DOHH2 (cell line): ENCODE results near the gene PCCA.
"Not testable (repeated sequence)": the region's sequence is repeated elsewhere in the genome, so short reads cannot be mapped to it uniquely, and the experiment has no call there.

ENCODE experiments used
- H3F3A ChIP-seq: fragments of 200-600 bp; sonication (generic), shearing (Covaris generic); 2 replicates; pipeline ENCODE4 v1.6.0; 2016; ENCODE audit warnings: antibody characterized with exemption, mild to moderate bottlenecking; ENCODE audit not compliant: control insufficient read depth, insufficient read depth
- H3K27ac ChIP-seq: fragments of 200-600 bp; sonication (generic); 2 replicates; pipeline ENCODE4 v1.5.1; 2014; ENCODE audit warnings: low read depth, mild to moderate bottlenecking, low read length, moderate library complexity
- H3K27me3 ChIP-seq: fragments of 200-600 bp; sonication (generic); 2 replicates; pipeline ENCODE4 v1.6.1; 2014; ENCODE audit warnings: mild to moderate bottlenecking, low read length, mixed read lengths; ENCODE audit not compliant: control insufficient read depth
- H3K36me3 ChIP-seq: fragments of 200-600 bp; sonication (generic); 2 replicates; pipeline ENCODE4 v1.6.1; 2014; ENCODE audit warnings: mild to moderate bottlenecking, low read length, moderate library complexity, mixed read lengths; ENCODE audit not compliant: control insufficient read depth
- H3K4me1 ChIP-seq: fragments of 200-600 bp; sonication (generic); 2 replicates; pipeline ENCODE4 v1.6.1; 2014; ENCODE audit warnings: mild to moderate bottlenecking, low read length, mixed read lengths; ENCODE audit not compliant: control insufficient read depth
- H3K4me2 ChIP-seq: fragments of 200-600 bp; sonication (generic); 2 replicates; pipeline ENCODE4 v1.6.0; 2014; ENCODE audit warnings: mild to moderate bottlenecking, low read length, moderate library complexity
- H3K4me3 ChIP-seq: fragments of 200-600 bp; sonication (generic); 2 replicates; pipeline ENCODE4 v1.5.1; 2014; ENCODE audit warnings: mild to moderate bottlenecking, low read length, mixed read lengths
- H3K79me2 ChIP-seq: fragments of 200-600 bp; sonication (generic); 2 replicates; pipeline ENCODE4 v1.6.1; 2014; ENCODE audit warnings: mild to moderate bottlenecking, low read length, mixed read lengths; ENCODE audit not compliant: control insufficient read depth
- H3K9me2 ChIP-seq: fragments of 200-600 bp; sonication (generic); replicated peaks from 2 replicates; pipeline ENCODE4 v1.6.1; 2014; ENCODE audit warnings: mild to moderate bottlenecking, low read length, mixed read lengths; ENCODE audit not compliant: control insufficient read depth
- H3K9me3 ChIP-seq: fragments of 200-600 bp; sonication (generic); 2 replicates; pipeline ENCODE4 v1.6.1; 2014; ENCODE audit warnings: antibody characterized with exemption, low read length, mixed read lengths; ENCODE audit not compliant: control insufficient read depth, insufficient read depth
- H4K20me1 ChIP-seq: fragments of 200-600 bp; sonication (generic); 2 replicates; pipeline ENCODE4 v1.6.0; 2014; ENCODE audit warnings: low read depth, mild to moderate bottlenecking, antibody characterized with exemption, low read length, moderate library complexity; ENCODE audit not compliant: control insufficient read depth, insufficient read depth
- EZH2phosphoT487 ChIP-seq: fragments of 200-600 bp; sonication (generic); IDR thresholded peaks from 2 replicates; pipeline ENCODE4 v1.6.1; 2017; ENCODE audit warnings: borderline replicate concordance, mild to moderate bottlenecking, antibody characterized with exemption, low read length, moderate library complexity, mixed read lengths
- TF ChIP-seq, protein P1 (sequence below): fragments of 200-600 bp; sonication (generic); IDR thresholded peaks from one replicate; pipeline ENCODE4 v1.5.1; 2014; ENCODE audit warnings: antibody characterized with exemption, mild to moderate bottlenecking, low read depth, low read length; ENCODE audit not compliant: poor library complexity, severe bottlenecking

The PCCA gene

DNA sequence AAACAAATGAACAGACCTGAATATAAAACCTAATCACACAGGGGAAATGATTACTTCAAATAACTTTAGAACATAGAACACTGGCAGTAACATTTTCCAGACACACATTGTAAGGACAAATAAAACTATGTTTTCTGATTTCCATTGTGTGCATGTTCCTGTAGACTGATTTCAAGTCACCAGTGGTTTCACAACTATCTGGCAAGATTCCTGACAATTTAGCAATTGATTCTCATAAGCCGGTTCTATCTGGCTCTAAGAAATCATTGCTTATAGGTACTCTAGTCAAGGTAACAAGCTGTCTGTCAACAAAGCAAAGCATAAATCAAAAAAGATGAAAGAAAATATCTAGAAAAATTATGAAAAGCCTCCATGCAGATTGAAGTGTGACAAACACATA is 19.6 kb upstream of the PCCA start:
- TF ChIP-seq, protein P1, sequence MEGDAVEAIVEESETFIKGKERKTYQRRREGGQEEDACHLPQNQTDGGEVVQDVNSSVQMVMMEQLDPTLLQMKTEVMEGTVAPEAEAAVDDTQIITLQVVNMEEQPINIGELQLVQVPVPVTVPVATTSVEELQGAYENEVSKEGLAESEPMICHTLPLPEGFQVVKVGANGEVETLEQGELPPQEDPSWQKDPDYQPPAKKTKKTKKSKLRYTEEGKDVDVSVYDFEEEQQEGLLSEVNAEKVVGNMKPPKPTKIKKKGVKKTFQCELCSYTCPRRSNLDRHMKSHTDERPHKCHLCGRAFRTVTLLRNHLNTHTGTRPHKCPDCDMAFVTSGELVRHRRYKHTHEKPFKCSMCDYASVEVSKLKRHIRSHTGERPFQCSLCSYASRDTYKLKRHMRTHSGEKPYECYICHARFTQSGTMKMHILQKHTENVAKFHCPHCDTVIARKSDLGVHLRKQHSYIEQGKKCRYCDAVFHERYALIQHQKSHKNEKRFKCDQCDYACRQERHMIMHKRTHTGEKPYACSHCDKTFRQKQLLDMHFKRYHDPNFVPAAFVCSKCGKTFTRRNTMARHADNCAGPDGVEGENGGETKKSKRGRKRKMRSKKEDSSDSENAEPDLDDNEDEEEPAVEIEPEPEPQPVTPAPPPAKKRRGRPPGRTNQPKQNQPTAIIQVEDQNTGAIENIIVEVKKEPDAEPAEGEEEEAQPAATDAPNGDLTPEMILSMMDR = no peak
- no peak for TF ChIP-seq EZH2phosphoT487
- Histone ChIP-seq H3K79me2 (no peaks in the 10 kb centered on the region), H3K36me3 (no peaks in the 10 kb centered on the region), H3K27me3 (no peaks in the 10 kb centered on the region), H3K9me2 (no peaks in the 10 kb centered on the region), H3K4me1 (no peaks in the 10 kb centered on the region), H3K27ac (no peak overlapping the region), H4K20me1 (no peaks in the 10 kb centered on the region), H3F3A (no peaks in the 10 kb centered on the region), H3K4me2 (no peak overlapping the region), H3K4me3 (no peak overlapping the region), H3K9me3 (no peaks in the 10 kb centered on the region)

DNA sequence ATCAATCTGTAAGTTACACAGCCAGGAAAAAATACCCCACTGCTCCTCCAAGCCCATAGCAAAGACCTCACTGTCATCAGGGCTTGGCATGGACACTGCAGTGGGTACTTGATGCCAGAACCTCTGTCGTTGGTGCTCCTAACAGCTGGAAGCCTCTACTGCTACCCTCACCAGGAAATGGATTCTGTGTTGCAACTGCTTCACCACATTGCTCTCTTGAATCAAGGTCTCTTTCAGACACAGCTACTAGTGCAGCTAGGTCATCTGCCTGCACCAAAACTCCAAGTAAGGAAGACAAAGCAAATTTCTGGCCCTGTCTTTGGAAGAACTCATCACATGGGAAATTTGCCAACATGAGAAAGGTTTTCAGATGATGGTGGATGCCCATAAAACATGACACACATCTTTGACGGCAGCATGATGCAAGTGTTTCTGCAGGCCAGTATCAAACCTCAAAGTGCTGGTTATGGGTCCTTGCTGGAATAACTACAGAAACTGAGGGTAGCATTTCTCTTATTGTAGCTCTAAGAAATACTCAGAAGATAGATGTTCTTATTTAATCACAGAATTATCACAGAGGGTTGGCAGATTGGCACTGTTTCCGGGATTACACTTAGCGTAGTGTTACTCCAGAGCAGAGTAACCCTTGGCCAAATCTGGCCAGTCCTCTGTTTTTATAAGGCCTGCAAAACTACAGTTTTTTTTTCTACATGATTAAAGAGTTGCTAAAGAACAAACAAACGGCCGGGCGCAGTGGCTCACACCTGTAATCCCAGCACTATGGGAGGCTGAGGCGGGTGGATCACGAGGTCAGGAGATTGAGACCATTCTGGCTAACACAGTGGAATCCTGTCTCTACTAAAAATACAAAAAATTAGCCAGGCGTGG is 12.9 kb upstream of the PCCA start:
- Histone ChIP-seq H3K4me3 (no peak overlapping the region), H3K36me3 (no peaks in the 10 kb centered on the region), H3K27me3 (no peaks in the 10 kb centered on the region), H4K20me1 (no peaks in the 10 kb centered on the region), H3F3A (no peaks in the 10 kb centered on the region), H3K4me1 (no peaks in the 10 kb centered on the region), H3K27ac (no peak overlapping the region), H3K79me2 (no peaks in the 10 kb centered on the region), H3K9me2 (no peaks in the 10 kb centered on the region), H3K9me3 (no peaks in the 10 kb centered on the region), H3K4me2 (no peak overlapping the region)
- no peak for TF ChIP-seq EZH2phosphoT487
- TF ChIP-seq, protein P1 = no peak

DNA sequence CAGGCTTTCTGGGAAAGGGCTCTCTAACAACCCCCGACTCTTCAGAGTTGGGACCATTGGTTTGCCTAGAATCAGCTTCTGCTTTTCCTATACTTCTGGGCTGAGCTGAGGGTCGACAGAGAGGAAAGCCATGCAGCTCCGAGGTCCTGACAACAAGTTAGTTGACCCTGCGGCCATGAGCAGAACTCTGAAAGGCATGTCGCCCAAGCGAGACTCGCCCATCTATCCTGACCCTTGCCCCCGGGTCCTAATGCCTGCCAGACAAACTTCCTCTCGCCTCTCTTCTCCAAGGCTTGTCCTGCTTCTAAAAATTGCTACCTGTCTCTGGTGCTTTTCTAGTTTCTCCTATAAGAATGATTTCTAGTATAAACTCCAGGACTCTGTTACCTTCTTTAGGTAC is 9.9 kb upstream of the PCCA start:
- H3F3A ChIP-seq, H3K9me2 ChIP-seq, H3K36me3 ChIP-seq, H3K79me2 ChIP-seq, H3K4me3 ChIP-seq, H4K20me1 ChIP-seq, H3K27me3 ChIP-seq, H3K4me2 ChIP-seq, H3K9me3 ChIP-seq, H3K27ac ChIP-seq, H3K4me1 ChIP-seq: not testable (repeated sequence)

DNA sequence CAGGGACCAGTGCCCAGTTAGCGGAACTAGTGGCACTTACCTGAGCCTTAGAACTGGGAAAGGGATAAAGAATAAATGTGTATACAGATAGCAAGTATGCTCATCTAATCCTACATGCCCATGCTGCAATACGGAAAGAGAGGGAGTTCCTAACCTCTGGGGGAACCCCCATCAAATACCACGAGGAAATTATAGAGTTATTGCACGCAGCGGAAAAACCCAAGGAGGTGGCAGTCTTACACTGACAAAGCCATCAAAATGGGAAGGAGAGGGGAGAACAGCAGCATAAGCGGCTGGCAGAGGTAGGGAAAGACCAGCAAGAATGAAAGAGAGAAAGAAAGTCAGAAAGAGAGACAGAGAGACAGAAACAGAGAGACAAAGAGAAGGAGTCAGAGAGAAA is 5.5 kb upstream of the PCCA start:
- H3K27ac ChIP-seq, H3K9me3 ChIP-seq, H3K4me1 ChIP-seq, H4K20me1 ChIP-seq, H3K4me3 ChIP-seq, H3F3A ChIP-seq, H3K9me2 ChIP-seq, H3K36me3 ChIP-seq, H3K4me2 ChIP-seq, H3K79me2 ChIP-seq, H3K27me3 ChIP-seq: not testable (repeated sequence)
